AG04450 (cell line): ENCODE results near the gene CXCR4. TPM values are rescaled to one million over a fixed set of nuclear protein-coding genes. Genes with fewer than 3 reads are reported as not detected.

Source experiments
- CTCF ChIA-PET: fragments of 300-600, 350-600 bp; formaldehyde crosslinking; extraction: SDS; loops from one replicate; lab custom pipeline; 2022; ENCODE audit warnings: antibody characterized with exemption, inconsistent platforms; lab: Charles Lee
- POLR2A ChIA-PET: fragments of 350-600 bp; formaldehyde crosslinking; extraction: SDS; loops from one replicate; lab custom pipeline; 2021; ENCODE audit warnings: antibody characterized with exemption, inconsistent platforms; lab: Yijun Ruan, JAX
- DNase-seq: peaks from one replicate; pipeline ENCODE4 v3.0.0-alpha.2; 2011; ENCODE audit warnings: low read depth, low spot score
- H3K27ac ChIP-seq: one replicate; pipeline ENCODE4 v1.5.1; 2012; ENCODE audit warnings: low read depth, low read length, control low read depth
- H3K27me3 ChIP-seq: one replicate; pipeline ENCODE4 v1.6.0; 2012; ENCODE audit warnings: low read length; ENCODE audit not compliant: control insufficient read depth, insufficient read depth
- H3K4me3 ChIP-seq: 2 replicates; pipeline ENCODE4 v1.5.1; 2011; ENCODE audit warnings: mild to moderate bottlenecking, low read depth, low read length, control low read depth
- H3K9me3 ChIP-seq: 2 replicates; pipeline ENCODE4 v1.5.1; 2012; ENCODE audit warnings: low read length; ENCODE audit not compliant: control insufficient read depth, insufficient read depth
- CTCF ChIP-seq: IDR thresholded peaks from 2 replicates; pipeline ENCODE4 v1.5.1; 2011; ENCODE audit warnings: low read depth, low read length, control low read depth, inconsistent platforms
- polyA plus RNA-seq: library from polyadenylated mRNA; depleted of rRNA; stranded (reverse); fragments of >200 nt; gene quantifications from 2 replicates; pipeline ENCODE4 v1.2.3, GENCODE V29; 2011

The CXCR4 gene
- polyA plus RNA-seq, 1 experiment: not detected

DNA sequence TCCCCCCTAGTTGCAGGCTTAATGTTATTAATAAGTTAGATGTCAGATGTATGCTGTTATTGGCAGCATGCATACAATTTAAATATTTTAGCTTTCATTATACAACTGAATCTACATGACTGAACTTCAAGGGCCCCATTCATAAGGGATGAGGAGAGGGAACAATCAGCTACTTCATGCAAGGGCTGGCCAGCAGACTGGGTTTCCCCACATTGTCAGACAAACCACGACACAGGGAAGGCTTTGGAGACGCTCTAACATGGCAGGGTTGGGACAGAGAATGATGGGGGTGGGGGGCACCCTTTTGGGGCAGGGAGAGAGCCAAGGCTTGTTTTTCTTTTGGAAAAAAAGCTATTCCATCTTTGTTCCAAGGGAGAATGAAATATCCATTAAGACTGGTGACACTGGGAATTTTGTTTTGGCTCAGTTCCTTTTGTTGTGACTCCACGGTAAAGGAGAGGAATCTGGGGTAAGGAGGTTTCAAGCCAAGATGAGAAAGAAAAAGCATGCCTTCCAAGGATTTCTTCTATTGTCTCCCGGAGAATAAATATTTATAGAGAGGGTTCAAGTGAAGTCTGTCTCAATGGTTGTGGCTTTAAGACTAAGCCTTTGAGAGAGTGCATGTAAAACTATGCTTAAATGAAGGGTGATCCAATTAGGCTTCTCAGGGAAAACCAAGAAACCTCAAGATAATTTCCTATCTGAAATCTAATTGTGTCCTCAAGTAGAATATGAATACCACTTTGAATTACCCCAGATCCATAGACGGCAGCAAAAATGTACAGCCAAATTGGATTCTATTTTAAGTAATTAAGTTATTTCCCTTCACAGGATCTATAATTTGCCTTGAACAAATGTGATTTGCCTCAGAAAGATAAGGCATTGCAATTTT lies 5.4 kb downstream of the CXCR4 start:
- ChIA-PET CTCF (no interaction called here), POLR2A (no interaction called here)
- Histone ChIP-seq H3K27me3 (peaks cover 27% of the 10 kb centered on the region), H3K9me3 (no peaks in the 10 kb centered on the region; the same call in 1 of the 2 replicates), H3K27ac (no peak overlapping the region), H3K4me3 (no peak overlapping the region)
- no peak for DNase-seq
- no peak for TF ChIP-seq CTCF

DNA sequence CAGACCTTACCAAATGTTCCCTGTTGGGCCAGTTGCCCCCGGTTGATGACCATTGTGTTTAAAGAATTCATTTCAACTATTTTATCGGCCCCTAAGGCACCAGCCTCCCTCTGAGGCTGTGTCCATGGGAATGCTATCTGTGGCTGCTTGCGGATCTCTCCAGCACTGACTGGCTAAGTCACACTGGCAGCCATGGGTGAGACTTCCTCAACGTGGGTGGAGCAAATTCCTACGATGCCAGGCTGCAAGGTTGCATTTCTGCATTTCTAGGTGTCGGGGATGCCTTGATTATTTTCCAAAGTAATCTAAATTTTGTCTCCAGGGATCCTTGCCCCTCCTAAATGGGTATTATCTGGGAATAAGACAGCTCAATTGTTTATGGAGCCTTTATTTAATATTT lies 6.2 kb downstream of the CXCR4 start:
- peaks cover 19% of the 10 kb centered on the region for H3K27me3 ChIP-seq
- POLR2A ChIA-PET: no interaction called here
- no peak for TF ChIP-seq CTCF

GRCh38 chr2:136110526-136110925 lies 7.4 kb downstream of the CXCR4 start:
- H3K27me3 ChIP-seq: peaks cover 10% of the 10 kb centered on the region
- no peak overlapping the region for H3K4me3 ChIP-seq
- POLR2A ChIA-PET: no interaction called here
- no peak overlapping the region for H3K27ac ChIP-seq
- no peak for TF ChIP-seq CTCF
- CTCF ChIA-PET: no interaction called here
- H3K9me3 ChIP-seq: no peaks in the 10 kb centered on the region
- DNase-seq: no peak

More for the DNA sequence above, 6.2 kb downstream of the CXCR4 start:
- H3K9me3 ChIP-seq: no peaks in the 10 kb centered on the region
- H3K27ac ChIP-seq: no peak overlapping the region
- no peak overlapping the region for H3K4me3 ChIP-seq
- CTCF ChIA-PET: no interaction called here
- DNase-seq: no peak

- POLR2A ChIA-PET: no interaction called here
Observed at GRCh38 chr2:136108463-136108862, 9.5 kb downstream of the CXCR4 start.

More at GRCh38 chr2:136108463-136108862, 9.5 kb downstream of the CXCR4 start:
- no peaks in the 10 kb centered on the region for H3K9me3 ChIP-seq
- peaks cover 2% of the 10 kb centered on the region for H3K27me3 ChIP-seq
- no peak overlapping the region for H3K27ac ChIP-seq
- TF ChIP-seq CTCF: no peak
- DNase-seq: no peak
- H3K4me3 ChIP-seq: no peak overlapping the region
- CTCF ChIA-PET: interaction anchor here (1.9 kb wide), 1 partner anchor 195 kb away, joined by 4 read pairs; no protein-coding TSS in a partner anchor
